Ovary (tissue), 9 donors: ENCODE results near the gene CPT1C. TPM values are rescaled to one million over a fixed set of nuclear protein-coding genes. Genes with fewer than 3 reads are reported as not detected.

Source experiments
- DNase-seq, 5 donors: peaks; one replicate each; pipeline ENCODE4 v3.0.0-alpha.2; 2019 to 2020
- H3K27ac ChIP-seq, 2 donors: fragments of 200-600 bp; one replicate each; pipeline versions ENCODE4 v1.5.1 to v1.8.0; 2019 to 2022
- H3K27me3 ChIP-seq: fragments of 200-600 bp; one replicate; pipeline ENCODE4 v1.8.0; 2022
- H3K36me3 ChIP-seq: fragments of 200-600 bp; sonication (generic); one replicate; pipeline ENCODE4 v1.5.1; 2019
- H3K4me1 ChIP-seq: one replicate; pipeline ENCODE4 v1.8.1; 2013; ENCODE audit warnings: mild to moderate bottlenecking, moderate library complexity; ENCODE audit not compliant: insufficient read depth
- H3K4me3 ChIP-seq: fragments of 200-600 bp; sonication (generic); one replicate; pipeline ENCODE4 v1.5.1; 2017
- H3K9me3 ChIP-seq, 2 donors: fragments of 200-600 bp in 1 of 2; sonication (generic) in 1 of 2; one replicate each; pipeline versions ENCODE4 v1.5.1 to v1.8.1; 2013 to 2019; ENCODE audit warnings: mild to moderate bottlenecking in 1 of 2, moderate library complexity in 1 of 2
- EP300 ChIP-seq: sonication (generic); formaldehyde crosslinking; IDR thresholded peaks from one replicate; pipeline ENCODE4 v1.6.1; 2017; ENCODE audit warnings: antibody characterized with exemption
- POLR2A ChIP-seq: fragments of 450-650 bp; IDR thresholded peaks from one replicate; pipeline ENCODE4 v1.6.1; 2017; ENCODE audit warnings: antibody characterized with exemption, mild to moderate bottlenecking, moderate library complexity
- WGBS, 3 donors: extraction: QIAGEN DNeasy Blood & Tissue Kit in 1 of 3; methylation state at CpG; one replicate each; pipeline versions ENCODE4 v1.1.5 to v1.1.7; 2013 to 2017; 5-methylcytosine and 5-hydroxymethylcytosine counted together
- intact Hi-C, 4 donors: fragments of 100-400 bp; cut with DNase I; formaldehyde crosslinking; loops; one replicate each; pipeline versions ENCODE4 v1.11.0 to v1.15.1; 2022 to 2023
- polyA plus RNA-seq, 2 donors: library from polyadenylated mRNA; stranded (reverse); fragments of 200-250 nt in 1 of 2; fragments of 350-450 nt in 1 of 2; fragmentation: Illumina TruSeq in 1 of 2; extraction: RNeasy Lipid Tissue Mini Kit (QIAGEN cat#74804) in 1 of 2; gene quantifications; one replicate each; pipeline ENCODE4 v1.2.3, GENCODE V29; 2013 to 2014
- total RNA-seq, 7 donors: library from RNA; depleted of rRNA in 2 of 7; stranded (reverse); fragments of >200 nt in 2 of 7; fragmentation: NEBNext Ultra II Directional in 3 of 7; extraction: Animal tissue kit (Norgen Biotek cat#: 25700) in 3 of 7; gene quantifications; one replicate each; pipeline versions ENCODE4 v1.1.0 to v1.2.4, GENCODE V29; 2016 to 2023
- TF ChIP-seq, protein P1 (sequence below), 3 donors: fragments of 450-650 bp in 2 of 3; fragments of 200-600 bp in 1 of 3; IDR thresholded peaks; one replicate each; pipeline versions ENCODE4 v1.5.1 to v1.8.0; 2016 to 2022; ENCODE audit warnings: antibody characterized with exemption in 3 of 3, mild to moderate bottlenecking in 1 of 3
- donor health status: DM: no; HTN: no; CAD: no; lungs with moderate emphysema.
- donor health status: DM: no; HTN: no; CAD: no.
- donor health status: Bipolar disorder and iron deficiency.
- donor health status: DM: yes; HTN: yes; CAD: no.
- donor health status: DM: no; HTN: no; CAD: no.
- donor health status: DM: yes; HTN: yes; CAD: no.

The CPT1C gene
- total and polyA plus RNA-seq, 9 donors: 4.6 to 25.8 (median 12.9) TPM

DNA sequence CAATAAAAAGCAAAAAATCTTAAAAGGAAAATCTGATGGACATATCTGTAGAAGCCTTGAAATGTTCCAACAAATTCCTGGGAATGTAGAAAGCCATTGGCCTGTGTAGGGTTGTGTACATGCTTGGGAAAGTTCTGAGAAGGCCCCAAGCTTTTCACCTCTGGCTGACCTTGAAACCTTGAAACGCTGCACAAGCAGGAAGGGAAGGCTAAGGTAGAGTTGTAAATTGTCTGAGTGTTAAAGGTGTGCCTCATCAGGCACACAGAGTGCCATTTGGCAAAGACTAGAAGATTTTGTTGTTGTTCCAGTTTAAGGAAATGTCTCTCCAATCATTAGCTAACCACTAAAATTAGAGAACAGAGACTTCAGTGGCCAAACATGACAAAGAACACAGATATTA lies 61.8 kb downstream of the CPT1C start:
- no peaks in the 10 kb centered on the region for H3K36me3 ChIP-seq
- DNase-seq: no peak
- H3K27ac ChIP-seq: no peak overlapping the region
- no peaks in the 10 kb centered on the region for H3K27me3 ChIP-seq
- no peaks in the 10 kb centered on the region for H3K9me3 ChIP-seq
- TF ChIP-seq POLR2A: no peak
- no peak for TF ChIP-seq EP300
- TF ChIP-seq, protein P1, sequence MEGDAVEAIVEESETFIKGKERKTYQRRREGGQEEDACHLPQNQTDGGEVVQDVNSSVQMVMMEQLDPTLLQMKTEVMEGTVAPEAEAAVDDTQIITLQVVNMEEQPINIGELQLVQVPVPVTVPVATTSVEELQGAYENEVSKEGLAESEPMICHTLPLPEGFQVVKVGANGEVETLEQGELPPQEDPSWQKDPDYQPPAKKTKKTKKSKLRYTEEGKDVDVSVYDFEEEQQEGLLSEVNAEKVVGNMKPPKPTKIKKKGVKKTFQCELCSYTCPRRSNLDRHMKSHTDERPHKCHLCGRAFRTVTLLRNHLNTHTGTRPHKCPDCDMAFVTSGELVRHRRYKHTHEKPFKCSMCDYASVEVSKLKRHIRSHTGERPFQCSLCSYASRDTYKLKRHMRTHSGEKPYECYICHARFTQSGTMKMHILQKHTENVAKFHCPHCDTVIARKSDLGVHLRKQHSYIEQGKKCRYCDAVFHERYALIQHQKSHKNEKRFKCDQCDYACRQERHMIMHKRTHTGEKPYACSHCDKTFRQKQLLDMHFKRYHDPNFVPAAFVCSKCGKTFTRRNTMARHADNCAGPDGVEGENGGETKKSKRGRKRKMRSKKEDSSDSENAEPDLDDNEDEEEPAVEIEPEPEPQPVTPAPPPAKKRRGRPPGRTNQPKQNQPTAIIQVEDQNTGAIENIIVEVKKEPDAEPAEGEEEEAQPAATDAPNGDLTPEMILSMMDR (IDR thresholded peaks at IDR 0.05): no peak
- no peak overlapping the region for H3K4me3 ChIP-seq
- 17 to 32% (median 28%) methylated on average over 1 of the region's 1 CpG for WGBS, 3 donors
- no peaks in the 10 kb centered on the region for H3K4me1 ChIP-seq
- intact Hi-C loops: no loop called here

DNA sequence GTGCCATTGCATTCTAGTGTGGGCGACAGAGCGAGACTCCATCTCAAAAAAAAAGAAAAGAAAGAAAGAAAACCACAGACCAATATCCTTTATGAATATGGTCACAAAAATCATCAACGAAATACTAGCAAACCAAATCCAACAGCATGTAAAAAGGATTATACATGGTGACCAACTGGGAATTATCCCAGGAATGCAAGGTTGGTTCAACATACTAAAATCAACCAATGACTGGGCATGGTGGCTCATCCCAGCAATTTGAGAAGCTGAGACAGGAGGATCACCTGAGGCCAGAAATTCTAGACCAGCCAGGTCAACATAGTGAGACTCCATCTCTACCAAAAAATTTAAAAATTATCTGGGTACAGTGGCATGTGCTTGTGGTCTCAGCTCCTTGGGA lies 65.0 kb downstream of the CPT1C start:
- Histone ChIP-seq H3K27me3 (no peaks in the 10 kb centered on the region), H3K27ac (no peak overlapping the region), H3K9me3 (no peaks in the 10 kb centered on the region), H3K4me3 (no peak overlapping the region), H3K36me3 (no peaks in the 10 kb centered on the region), H3K4me1 (peaks cover 7% of the 10 kb centered on the region)
- no peak for DNase-seq
- TF ChIP-seq EP300: no peak
- TF ChIP-seq, protein P1 (IDR thresholded peaks at IDR 0.05): no peak
- intact Hi-C loops: loop anchor here in 1 of 4 donors (2.0 kb wide), 1 partner anchor 65 kb away; the partner anchor contains the start of gene CPT1C
- WGBS, 3 donors: 96 to 97% (median 96%) methylated on average over 3 of the region's 3 CpGs

DNA sequence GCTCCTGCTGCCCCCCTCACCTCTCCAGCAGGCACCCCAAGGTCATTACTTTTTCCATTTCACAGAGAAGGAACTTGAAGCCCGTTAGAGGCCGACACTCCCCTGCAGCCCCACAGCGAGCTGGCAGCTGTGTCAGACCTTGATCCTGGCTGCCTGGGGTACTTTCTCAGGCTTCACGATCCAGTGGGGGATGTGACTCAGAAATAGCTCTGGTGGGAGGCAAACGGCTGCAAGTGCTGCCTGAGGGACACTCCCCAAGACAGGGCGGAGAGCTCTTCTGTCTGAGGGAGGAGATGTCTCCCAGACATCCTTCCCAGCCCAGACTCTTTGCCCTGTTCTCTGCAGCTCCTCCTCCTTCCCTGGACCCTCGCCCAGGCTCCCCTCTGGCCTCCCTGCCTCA lies 67.4 kb downstream of the CPT1C start:
- no peaks in the 10 kb centered on the region for H3K27me3 ChIP-seq
- H3K27ac ChIP-seq: no peak overlapping the region
- DNase-seq: peak in 4 of 5 donors; percentile 44 to 59 (median 53)
- no peak overlapping the region for H3K4me3 ChIP-seq
- no peak for TF ChIP-seq POLR2A
- TF ChIP-seq, protein P1 (IDR thresholded peaks at IDR 0.05): no peak
- no peak for TF ChIP-seq EP300
- no peaks in the 10 kb centered on the region for H3K36me3 ChIP-seq
- intact Hi-C loops: no loop called here
- 5 to 11% (median 6%) methylated on average over 7 of the region's 7 CpGs for WGBS, 3 donors
- no peaks in the 10 kb centered on the region for H3K9me3 ChIP-seq
- H3K4me1 ChIP-seq: peaks cover 8% of the 10 kb centered on the region

DNA sequence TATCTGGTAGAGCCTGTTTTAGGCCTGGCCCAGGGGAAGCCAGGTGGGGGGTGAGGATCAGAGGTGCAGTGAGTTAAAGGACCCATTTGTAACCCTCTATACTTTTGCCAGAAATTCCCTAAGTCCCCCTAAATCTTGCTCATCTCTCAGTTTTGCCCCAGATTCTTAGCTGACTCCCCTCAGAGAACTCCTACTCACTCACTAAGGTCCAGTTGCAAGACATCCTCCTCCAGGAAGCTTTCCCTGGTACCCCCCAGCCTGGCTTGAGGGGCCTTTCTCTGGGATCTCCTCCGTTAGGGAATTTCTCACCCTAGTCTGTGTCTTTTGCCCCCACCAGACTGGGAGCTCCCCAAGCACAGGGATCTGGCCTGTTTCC lies 70.3 kb downstream of the CPT1C start:
- H3K27ac ChIP-seq: no peak overlapping the region
- WGBS, 3 donors: 73 to 100% (median 96%) methylated on average over 1 of the region's 1 CpG
- H3K27me3 ChIP-seq: no peaks in the 10 kb centered on the region
- intact Hi-C loops: no loop called here
- TF ChIP-seq POLR2A (no peak), EP300 (no peak)
- TF ChIP-seq, protein P1 (IDR thresholded peaks at IDR 0.05): no peak
- H3K4me3 ChIP-seq: no peak overlapping the region
- no peaks in the 10 kb centered on the region for H3K9me3 ChIP-seq
- DNase-seq: no peak
- H3K36me3 ChIP-seq: no peaks in the 10 kb centered on the region
- H3K4me1 ChIP-seq: peaks cover 8% of the 10 kb centered on the region
